HEK293 (cell line): ENCODE results near the gene CBX2.

Experiments used
- CTCF ChIP-seq: fragments of 450-650 bp; formaldehyde crosslinking; IDR thresholded peaks from 2 replicates; pipeline ENCODE4 v1.5.1; 2016; ENCODE audit warnings: missing biosample characterization, missing genetic modification characterization
- KLF9 ChIP-seq: fragments of 450-650 bp; formaldehyde crosslinking; IDR thresholded peaks from 2 replicates; pipeline ENCODE4 v1.5.1; 2016; ENCODE audit warnings: missing biosample characterization, missing genetic modification characterization, low read depth
- YY1 ChIP-seq: fragments of 450-650 bp; formaldehyde crosslinking; IDR thresholded peaks from 2 replicates; pipeline ENCODE4 v1.5.1; 2018; ENCODE audit warnings: missing biosample characterization, missing genetic modification characterization
- ZBTB8A ChIP-seq: fragments of 450-650 bp; formaldehyde crosslinking; IDR thresholded peaks from 2 replicates; pipeline ENCODE4 v1.5.1; 2016; ENCODE audit warnings: missing biosample characterization, missing genetic modification characterization
- ZNF114 ChIP-seq: fragments of 450-650 bp; formaldehyde crosslinking; IDR thresholded peaks from 2 replicates; pipeline ENCODE4 v1.5.0; 2017; ENCODE audit warnings: missing biosample characterization, missing genetic modification characterization
- ZNF157 ChIP-seq: fragments of 450-650 bp; formaldehyde crosslinking; IDR thresholded peaks from 2 replicates; pipeline ENCODE4 v1.5.1; 2016; ENCODE audit warnings: missing biosample characterization, missing genetic modification characterization
- ZNF354C ChIP-seq: fragments of 450-650 bp; formaldehyde crosslinking; IDR thresholded peaks from 2 replicates; pipeline ENCODE4 v1.5.1; 2016; ENCODE audit warnings: missing biosample characterization, missing genetic modification characterization, low read depth, borderline replicate concordance
- TF ChIP-seq, protein P1 (sequence below): fragments of 450-650 bp; formaldehyde crosslinking; IDR thresholded peaks from 2 replicates; pipeline ENCODE4 v1.5.1; 2016; ENCODE audit warnings: missing biosample characterization, missing genetic modification characterization, low read depth
- TF ChIP-seq, protein P2 (sequence below): fragments of 450-650 bp; formaldehyde crosslinking; IDR thresholded peaks from 2 replicates; pipeline ENCODE4 v1.5.0; 2017; ENCODE audit warnings: missing biosample characterization, missing genetic modification characterization, borderline replicate concordance
- TF ChIP-seq, protein P3 (sequence below): sonication (generic); formaldehyde crosslinking; IDR thresholded peaks from 2 replicates; pipeline ENCODE4 v1.8.1; 2022; ENCODE audit warnings: mild to moderate bottlenecking, moderate library complexity, missing genetic modification reagents

DNA sequence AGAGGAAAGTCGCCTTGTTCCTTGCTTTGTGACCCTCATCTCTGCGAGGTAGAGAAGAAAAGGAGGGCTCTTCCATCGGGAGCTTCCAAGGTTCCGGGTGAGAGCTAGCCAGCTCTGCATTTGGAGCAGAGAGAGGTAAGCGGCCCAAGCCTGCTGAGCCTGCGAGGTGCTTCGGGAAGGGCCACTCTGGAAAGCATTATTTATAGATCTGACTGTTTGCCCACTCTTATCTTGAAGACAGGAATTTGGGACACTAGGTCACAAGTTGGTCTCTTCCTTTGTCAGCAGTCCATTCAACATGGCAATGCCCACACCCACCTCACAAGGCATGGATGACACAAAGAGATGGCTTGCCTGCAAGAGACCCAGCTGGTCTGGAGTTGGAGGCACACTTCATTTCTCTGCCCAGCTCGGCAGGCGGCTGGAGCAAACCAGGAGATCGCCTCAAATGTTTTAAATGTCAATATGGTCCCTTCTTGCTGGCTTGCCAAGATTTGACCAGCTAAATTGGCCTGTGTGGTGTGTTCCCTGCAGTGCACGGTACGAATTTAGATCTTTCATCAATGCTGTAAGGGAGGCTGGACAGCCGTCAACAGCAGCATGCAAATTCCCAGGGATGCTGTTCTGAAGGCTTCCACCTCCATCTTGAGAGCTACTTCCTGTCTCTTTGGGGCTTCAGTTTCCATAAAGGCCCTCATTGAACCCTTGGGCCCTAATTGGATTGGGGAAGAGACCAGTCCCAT, 41.8 kb downstream of the CBX2 start:
- TF ChIP-seq CTCF (no peak), ZNF157 (tag by site-specific recombination) (no peak), ZNF114 (no peak), ZNF354C (no peak), KLF9 (no peak), ZBTB8A (tag by site-specific recombination) (no peak), YY1 (no peak)
- TF ChIP-seq, protein P1, sequence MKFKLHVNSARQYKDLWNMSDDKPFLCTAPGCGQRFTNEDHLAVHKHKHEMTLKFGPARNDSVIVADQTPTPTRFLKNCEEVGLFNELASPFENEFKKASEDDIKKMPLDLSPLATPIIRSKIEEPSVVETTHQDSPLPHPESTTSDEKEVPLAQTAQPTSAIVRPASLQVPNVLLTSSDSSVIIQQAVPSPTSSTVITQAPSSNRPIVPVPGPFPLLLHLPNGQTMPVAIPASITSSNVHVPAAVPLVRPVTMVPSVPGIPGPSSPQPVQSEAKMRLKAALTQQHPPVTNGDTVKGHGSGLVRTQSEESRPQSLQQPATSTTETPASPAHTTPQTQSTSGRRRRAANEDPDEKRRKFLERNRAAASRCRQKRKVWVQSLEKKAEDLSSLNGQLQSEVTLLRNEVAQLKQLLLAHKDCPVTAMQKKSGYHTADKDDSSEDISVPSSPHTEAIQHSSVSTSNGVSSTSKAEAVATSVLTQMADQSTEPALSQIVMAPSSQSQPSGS (tag by site-specific recombination), result no peak
- TF ChIP-seq, protein P2, sequence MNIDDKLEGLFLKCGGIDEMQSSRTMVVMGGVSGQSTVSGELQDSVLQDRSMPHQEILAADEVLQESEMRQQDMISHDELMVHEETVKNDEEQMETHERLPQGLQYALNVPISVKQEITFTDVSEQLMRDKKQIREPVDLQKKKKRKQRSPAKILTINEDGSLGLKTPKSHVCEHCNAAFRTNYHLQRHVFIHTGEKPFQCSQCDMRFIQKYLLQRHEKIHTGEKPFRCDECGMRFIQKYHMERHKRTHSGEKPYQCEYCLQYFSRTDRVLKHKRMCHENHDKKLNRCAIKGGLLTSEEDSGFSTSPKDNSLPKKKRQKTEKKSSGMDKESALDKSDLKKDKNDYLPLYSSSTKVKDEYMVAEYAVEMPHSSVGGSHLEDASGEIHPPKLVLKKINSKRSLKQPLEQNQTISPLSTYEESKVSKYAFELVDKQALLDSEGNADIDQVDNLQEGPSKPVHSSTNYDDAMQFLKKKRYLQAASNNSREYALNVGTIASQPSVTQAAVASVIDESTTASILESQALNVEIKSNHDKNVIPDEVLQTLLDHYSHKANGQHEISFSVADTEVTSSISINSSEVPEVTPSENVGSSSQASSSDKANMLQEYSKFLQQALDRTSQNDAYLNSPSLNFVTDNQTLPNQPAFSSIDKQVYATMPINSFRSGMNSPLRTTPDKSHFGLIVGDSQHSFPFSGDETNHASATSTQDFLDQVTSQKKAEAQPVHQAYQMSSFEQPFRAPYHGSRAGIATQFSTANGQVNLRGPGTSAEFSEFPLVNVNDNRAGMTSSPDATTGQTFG (tag by site-specific recombination), result no peak
- TF ChIP-seq, protein P3, sequence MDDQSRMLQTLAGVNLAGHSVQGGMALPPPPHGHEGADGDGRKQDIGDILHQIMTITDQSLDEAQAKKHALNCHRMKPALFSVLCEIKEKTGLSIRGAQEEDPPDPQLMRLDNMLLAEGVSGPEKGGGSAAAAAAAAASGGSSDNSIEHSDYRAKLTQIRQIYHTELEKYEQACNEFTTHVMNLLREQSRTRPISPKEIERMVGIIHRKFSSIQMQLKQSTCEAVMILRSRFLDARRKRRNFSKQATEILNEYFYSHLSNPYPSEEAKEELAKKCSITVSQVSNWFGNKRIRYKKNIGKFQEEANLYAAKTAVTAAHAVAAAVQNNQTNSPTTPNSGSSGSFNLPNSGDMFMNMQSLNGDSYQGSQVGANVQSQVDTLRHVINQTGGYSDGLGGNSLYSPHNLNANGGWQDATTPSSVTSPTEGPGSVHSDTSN (CRISPR knock-in tag), result no peak
